Fibroblast of skin of right biceps (primary cell): ENCODE data around the gene G3BP1.
"Not testable (repeated sequence)": the region's sequence is repeated elsewhere in the genome, so short reads cannot be mapped to it uniquely, and the experiment has no call there.

ENCODE experiments used
- DNase-seq: peaks from one replicate; pipeline ENCODE4 v3.0.0-alpha.2; 2013

The G3BP1 gene

DNA sequence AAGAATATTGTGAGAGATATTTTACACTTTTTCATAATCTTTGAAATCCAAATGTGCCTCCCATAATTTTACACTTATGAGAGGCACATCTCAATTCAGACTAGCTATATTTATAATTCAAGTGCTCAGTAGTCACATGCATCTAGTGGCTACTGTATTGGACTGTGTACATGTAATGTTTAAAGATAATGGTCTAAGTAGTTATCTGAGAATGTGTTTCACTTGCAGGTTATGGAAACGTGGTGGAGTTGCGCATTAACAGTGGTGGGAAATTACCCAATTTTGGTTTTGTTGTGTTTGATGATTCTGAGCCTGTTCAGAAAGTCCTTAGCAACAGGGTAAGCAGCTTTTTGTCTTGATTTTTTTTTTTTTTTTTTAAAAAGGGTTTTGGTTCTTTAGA, 28.8 kb downstream of the G3BP1 start:
- no peak for DNase-seq

DNA sequence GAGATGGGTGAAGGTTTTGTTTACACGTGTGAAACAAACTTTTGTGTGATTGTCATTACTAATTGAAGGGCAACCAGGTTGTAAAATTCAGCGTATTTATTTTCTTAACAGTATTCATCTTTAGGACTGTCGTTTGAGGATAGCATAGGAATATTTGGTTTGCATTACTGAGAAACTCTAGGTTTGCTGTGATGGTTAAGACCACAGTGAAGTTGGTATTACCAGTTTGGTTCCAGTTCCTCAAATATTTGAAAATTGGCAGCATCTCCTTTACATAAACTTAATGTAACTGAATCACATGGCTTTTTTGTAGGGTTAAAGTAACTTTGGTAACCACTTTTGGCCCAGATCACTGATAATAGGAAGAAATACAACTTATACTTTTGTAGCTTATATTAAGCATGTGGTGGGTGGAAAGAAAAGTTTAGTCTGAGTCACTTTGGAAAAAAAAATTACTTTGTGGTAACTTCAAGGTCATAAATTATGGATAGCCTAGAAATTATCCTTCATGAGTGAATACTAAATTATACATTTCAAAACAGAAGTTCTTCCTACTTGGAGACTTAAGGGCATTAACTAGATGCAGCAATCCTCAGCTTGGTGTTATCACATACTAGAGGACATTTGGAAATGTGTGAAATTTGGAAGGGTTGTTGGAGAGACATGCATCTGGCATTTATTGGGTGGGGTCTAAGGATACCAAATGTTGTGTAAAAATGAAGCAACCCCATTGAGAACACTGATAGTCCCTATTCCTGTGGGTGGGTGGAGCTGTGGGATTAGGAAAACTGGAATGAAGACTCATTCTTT, 33.9 kb downstream of the G3BP1 start:
- DNase-seq: peak; percentile 78

DNA sequence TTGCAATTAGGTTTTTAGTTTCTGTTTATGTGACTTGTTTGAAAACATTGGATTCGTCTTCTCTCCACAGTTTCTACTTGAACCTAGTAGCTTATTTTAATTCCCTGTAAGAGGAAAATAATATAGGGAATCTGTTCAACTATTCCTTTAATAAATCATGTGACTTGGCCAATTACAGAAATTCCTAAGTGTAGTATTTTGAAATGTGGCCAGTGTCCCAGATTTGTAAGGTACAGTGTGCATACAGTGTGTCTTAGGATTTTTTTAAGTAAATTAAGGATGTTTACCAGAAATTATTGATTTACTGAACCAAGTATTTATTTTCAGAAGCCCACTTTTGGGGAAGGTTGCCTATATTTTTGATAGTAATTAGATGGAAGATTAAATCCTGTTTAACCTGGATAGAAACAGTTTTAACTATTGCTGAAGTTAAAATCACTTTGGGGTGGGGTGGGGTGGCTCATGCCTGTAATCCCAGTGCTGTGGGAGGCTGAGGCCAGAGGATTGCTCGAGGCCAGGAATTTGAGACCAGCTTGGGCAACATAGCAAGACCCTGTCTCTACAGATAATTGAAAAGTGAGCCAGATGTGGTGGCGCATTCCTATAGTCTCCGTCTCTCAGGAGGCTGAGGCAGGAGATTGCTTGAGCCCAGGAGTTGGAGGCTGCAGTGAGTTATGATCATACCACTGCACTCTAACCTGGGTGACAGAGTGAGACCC, 36.9 kb downstream of the G3BP1 start:
- peak; percentile 19 for DNase-seq

DNA sequence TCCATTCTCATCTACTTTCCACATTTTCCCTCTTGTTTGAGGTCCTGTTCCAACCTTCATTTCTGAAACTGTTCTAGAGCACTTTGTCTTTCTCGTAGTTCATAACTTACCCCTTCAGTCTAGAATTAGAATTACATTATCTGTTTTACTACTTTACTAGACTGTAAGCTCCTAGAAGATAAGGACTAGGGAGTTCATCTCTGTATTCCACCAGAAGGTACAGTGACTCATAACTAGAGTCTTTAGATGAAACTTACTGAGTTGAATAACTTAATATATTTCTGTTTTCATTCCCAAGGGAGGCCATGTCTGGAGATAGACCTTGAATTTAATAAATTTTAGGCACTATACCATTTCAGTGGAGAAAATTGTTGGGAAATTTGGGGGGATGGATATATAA, 38.7 kb downstream of the G3BP1 start:
- peak; percentile 20 for DNase-seq

DNA sequence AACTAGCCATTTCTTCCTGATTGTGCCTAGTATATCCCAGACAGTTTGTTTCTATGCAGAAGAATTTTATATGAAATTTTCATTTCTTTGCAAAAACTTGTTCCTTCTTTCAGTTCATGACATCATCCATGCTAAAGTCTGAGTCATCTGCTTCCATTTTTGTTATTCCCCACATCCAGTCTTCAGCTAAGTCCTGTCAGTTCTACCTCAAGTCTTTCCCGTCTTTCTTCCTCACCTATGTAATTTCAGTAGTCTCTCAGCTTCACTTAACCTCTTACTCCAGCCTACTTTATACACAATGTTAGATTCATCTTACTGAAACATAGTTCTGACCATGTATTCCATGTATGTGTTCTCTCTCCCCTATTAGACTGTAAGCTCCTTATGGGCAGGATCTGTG, 39.1 kb downstream of the G3BP1 start:
- DNase-seq: peak; percentile 15

DNA sequence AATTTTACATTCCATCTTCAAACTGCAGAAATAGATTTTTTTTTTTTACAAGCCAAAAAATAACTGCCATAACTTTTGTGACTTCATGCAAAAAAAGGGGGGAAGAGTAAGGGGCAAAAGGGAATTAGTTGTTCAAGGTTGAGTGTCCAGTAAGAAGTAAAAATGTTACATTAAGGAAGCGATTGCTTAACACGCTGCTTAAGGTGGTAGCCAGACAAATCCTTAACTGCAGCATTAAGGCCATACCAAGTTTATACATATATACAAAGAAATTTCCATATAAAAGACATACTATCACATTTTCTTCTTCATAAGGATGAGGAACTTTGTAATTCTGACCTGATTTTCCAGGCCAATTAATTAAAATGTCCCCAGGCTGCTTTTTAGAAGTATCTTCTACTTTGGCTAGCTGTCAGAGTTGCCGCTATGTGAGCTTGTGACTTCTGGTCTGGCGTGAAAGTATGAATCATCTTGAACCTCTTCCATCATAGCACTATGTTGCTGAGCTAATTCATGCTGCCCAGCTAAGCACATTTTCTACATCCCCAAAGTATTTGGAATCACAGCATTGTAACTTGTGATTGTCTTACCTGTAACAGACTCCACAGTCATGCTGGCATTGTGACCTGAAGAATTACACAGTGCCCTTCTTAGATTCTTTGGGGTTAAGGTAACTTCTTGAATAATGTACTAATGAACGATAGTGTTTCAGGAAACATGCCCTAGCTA, 40.0 kb downstream of the G3BP1 start:
- DNase-seq: peak; percentile 48

DNA sequence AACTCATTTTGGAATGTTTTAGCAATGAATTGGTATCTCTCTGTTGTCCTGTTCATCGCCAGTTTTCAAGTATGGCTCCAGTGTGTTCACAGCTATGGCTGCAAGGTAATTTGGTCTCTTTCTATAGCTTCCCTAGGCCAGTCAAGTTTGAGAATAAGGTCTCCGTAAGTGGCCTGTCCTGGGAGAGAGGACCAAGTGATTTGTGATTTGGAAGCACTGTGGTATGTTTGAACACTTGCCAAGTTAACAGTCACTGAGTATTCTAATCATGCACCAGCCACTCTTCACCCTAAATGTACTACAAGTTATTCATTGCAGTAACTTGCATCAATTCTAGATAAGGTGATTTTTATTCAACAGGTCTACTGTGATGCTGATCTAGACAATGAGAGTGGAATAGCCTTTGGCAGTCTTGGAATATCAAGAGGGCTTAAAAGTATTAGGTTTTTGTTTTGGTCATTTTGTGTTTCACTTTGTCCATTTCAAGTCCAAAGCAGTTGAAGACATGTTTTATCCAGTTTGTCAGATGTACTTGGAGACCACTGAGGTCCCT, 41.1 kb downstream of the G3BP1 start:
- peak; percentile 48 for DNase-seq

DNA sequence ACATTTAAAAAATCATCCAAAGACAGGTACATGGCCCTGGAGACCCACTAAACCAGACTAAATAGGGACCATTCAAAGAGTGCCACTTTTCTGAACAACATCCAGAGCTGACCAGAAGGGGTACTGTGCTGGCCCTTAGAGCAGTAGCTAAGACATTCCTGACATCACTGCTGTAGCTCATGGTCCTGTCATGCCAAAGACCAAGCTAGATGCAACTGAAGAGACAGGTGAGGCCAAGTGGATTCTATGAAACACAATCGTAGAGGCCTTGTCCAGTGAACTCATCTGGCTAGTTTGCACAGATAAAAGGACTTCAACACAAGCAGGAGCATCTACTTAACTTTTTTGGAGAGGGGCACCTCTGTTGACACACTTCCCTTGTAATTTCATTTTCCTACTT, 43.3 kb downstream of the G3BP1 start:
- DNase-seq: no peak

DNA sequence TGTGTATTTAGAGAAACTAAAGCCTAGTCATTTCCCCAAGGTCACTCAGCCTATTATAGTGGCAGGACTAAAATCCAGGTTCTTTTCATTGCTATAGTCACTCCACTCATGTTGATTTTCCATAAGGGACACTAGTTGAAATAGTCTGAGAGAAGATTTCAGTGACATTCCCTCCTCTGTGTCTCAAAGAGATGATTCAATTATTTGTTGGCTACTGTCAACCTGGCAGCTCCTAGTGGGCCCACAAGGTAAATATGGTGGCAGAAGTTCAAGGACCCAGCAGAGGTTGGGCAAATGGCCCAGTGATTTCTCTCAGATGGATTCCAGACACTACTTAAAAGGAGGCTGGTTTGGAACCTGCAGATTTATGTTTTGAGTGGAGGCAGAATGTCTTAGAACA, 48.1 kb downstream of the G3BP1 start:
- no peak for DNase-seq

DNA sequence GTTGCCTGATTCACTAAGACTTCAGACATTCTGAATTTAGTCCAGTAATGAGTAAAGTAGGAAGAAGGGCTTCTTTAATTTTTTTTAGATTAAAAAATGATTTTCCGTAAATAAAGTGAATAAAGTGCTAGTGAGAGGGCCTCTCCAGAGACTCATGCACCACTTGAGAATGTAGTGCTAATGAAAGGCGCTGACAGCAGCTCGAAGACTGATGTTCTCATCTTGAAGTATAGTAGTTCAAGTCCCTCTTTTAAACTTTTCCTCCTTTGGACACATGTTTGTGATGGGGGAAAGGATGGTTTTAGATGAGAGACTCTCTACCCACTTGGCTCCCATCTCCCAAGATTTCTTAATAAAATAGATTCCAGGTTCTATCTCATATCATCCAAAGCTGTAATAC, 48.5 kb downstream of the G3BP1 start:
- DNase-seq: peak; percentile 8

DNA sequence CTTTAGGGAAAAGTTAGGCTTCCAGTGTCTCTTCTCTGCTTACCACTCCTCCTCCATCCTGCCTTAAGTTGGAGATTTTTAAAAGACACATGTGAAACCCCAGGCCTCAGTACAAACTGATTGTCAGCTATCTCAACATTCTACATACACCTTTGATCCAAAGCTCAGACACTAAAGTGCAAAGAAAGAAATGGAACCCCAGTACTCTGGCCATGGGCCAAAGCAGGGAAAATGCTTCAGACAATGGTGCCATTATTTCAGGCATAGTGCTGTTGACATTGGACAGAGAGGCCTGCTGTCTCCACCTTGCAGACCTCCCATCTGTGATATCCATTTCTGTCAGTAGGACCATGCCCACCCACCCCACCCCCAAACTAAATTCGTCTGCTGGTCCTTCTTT, 49.1 kb downstream of the G3BP1 start:
- no peak for DNase-seq

DNA sequence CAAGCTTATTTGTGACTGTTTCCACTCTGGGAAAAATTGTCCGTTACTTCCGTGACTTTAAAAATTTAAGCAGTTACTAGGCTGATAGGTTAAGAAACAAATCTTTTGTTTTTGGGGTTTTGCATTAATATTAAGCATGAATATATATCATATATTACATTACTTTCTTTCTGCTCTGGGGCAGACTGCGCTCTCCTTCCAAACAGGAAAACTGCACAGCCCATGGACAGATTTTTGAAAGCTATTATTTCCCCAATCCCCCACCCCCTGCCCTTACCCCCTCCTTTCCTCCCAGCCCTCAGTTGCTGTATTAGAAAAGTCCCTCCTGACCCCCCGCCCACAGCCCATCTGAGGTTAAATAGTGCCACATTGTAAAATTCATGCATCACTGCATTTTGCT, 50.4 kb downstream of the G3BP1 start:
- DNase-seq: no peak

DNA sequence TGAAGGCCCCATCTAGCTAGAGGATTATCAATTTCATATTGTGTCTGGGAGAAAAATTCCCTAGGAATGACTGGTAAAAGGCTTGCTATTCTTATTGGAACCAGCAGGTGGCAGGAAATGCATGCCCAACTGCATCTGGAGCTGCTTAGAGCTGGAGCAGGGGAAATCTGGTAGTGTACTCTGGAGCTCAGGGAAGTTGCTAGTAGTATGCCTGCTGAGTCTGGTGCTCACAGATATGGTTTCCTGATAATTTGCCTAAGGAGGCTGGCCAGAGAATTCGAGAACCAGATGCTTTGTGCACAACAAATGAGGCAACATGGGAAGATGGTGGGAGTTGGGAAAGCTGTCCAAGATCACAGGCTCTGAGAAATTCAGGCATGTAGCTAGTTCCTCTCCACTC, 53.7 kb downstream of the G3BP1 start:
- peak; percentile 63 for DNase-seq

DNA sequence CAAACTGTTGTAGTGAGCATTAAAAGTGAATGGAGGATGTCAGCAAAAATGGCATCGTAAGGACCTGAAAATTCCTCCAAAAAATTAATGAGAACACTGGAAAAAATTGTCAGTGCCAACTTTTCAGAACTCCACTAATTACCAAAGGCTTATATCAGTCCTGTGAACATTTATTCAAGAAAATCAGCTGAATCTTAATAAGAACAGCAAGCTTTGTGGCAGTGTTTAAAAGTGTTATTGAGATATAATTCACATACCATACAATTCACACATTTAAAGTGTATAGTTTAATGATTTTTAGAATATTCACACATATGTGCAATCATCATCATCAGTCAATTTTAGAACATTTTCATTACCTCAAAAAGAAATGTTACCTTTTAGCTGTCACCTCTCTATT, 57.6 kb downstream of the G3BP1 start:
- no peak for DNase-seq

DNA sequence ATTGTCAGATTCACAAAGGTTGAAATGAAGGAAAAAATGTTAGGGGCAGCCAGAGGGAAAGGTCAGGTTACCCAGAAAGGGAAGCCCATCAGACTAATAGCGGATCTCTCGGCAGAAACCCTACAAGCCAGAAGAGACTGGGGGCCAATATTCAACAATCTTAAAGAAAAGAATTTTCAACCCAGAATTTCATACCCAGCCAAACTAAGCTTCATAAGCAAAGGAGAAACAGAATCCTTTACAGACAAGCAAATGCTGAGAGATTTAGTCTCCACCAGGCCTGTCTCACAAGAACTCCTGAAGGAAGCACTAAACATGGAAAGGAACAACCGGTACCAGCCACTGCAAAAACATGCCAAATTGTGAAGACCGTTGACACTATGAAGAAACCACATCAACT, 61.1 kb downstream of the G3BP1 start:
- not testable (repeated sequence) for DNase-seq

DNA sequence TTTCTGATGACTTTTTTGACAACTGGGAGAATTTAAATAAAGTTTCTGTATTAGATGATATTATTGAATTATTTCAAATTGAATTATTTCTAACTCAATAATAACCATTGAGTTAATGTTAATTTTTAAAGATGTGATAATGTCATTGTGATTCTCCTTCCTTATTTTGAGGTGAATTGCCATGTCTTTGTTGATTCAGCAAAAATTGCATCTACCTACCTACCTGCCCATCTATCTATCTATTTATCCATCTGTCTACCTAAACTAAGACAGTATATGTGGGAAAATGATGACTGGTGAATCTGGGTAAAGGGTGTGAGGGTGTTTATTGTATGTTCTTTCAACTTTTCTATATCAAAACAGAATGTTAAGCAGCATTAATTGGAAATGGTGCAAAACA, 75.0 kb downstream of the G3BP1 start:
- no peak for DNase-seq

DNA sequence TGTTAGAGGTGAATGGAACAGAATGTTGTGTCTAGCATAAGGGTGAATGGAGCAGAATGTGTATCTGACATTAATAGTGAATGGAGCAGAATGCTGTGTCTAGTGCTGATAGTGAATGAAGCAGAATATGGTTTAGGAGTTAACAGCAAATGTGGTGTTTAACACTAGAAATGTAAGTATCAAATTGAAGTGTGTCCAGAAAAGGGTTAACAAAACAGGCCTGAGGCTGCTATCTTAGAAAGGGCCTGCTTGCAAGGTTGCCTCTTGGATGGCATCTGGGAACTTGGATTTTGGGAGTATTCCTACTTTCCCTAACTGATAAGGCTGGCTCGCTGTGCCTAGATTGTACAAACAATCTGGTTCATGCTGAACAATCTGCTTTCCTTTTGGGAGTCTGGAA, 76.1 kb downstream of the G3BP1 start:
- no peak for DNase-seq

DNA sequence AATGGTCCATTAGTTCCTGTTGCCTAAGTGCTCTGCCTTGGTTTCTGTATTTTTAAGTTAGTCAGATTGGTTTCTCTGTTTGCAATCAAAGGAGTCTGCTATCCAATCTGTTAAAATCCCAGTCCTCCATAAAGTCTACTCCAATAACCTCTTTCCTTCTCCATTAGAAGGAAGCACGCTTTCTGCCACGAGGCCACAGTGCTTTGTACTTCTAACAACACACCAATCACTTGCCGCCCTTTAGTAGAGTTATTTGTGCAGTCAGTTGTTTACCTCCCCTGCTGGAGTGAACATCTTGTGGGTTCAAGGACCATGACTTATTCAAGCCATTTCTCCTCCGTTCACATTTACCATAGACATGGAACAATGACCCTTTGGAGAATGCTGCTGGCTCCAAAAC, 83.9 kb downstream of the G3BP1 start:
- DNase-seq: no peak

DNA sequence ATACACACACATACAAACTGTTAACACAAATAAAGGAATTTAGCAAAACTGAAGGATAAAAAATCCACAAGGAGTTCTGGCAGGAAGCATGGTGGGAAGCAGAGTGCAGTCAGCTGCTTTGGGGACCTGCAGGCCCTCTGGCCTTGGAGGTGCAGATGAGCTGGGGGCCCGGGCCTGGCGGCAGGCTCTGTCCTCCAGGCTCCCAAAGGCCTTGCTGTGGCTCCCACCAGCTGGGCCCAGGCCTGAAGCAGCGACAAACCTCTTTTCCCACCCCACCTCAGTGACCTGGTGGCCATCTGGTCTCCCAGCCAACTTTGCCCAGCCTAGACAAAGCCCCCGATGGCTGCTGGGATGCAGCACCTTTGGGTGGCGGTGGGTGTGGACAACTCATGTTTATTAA, 85.1 kb downstream of the G3BP1 start:
- DNase-seq: no peak

DNA sequence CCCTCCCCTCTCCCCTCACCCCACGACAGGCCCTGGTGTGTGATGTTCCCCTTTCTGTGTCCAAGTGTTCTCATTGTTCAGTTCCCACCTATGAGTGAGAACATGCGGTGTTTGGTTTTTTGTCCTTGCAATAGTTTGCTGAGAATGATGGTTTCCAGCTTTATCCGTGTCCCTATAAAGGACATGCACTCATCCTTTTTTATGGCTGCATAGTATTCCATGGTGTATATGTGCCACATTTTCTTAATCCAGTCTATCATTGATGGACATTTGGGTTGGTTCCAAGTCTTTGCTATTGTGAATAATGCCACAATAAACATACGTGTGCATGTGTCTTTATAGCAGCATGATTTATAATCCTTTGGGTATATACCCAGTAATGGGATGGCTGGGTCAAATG, 89.1 kb downstream of the G3BP1 start:
- not testable (repeated sequence) for DNase-seq
